DOHH2 (cell line): ENCODE results near the gene GARIN5B.

Experiments
- H3F3A ChIP-seq: fragments of 200-600 bp; sonication (generic), shearing (Covaris generic); 2 replicates; pipeline ENCODE4 v1.6.0; 2016; ENCODE audit warnings: antibody characterized with exemption, mild to moderate bottlenecking; ENCODE audit not compliant: control insufficient read depth, insufficient read depth
- H3K27ac ChIP-seq: fragments of 200-600 bp; sonication (generic); 2 replicates; pipeline ENCODE4 v1.5.1; 2014; ENCODE audit warnings: low read depth, mild to moderate bottlenecking, low read length, moderate library complexity
- H3K27me3 ChIP-seq: fragments of 200-600 bp; sonication (generic); 2 replicates; pipeline ENCODE4 v1.6.1; 2014; ENCODE audit warnings: mild to moderate bottlenecking, low read length, mixed read lengths; ENCODE audit not compliant: control insufficient read depth
- H3K36me3 ChIP-seq: fragments of 200-600 bp; sonication (generic); 2 replicates; pipeline ENCODE4 v1.6.1; 2014; ENCODE audit warnings: mild to moderate bottlenecking, low read length, moderate library complexity, mixed read lengths; ENCODE audit not compliant: control insufficient read depth
- H3K4me1 ChIP-seq: fragments of 200-600 bp; sonication (generic); 2 replicates; pipeline ENCODE4 v1.6.1; 2014; ENCODE audit warnings: mild to moderate bottlenecking, low read length, mixed read lengths; ENCODE audit not compliant: control insufficient read depth
- H3K4me2 ChIP-seq: fragments of 200-600 bp; sonication (generic); 2 replicates; pipeline ENCODE4 v1.6.0; 2014; ENCODE audit warnings: mild to moderate bottlenecking, low read length, moderate library complexity
- H3K4me3 ChIP-seq: fragments of 200-600 bp; sonication (generic); 2 replicates; pipeline ENCODE4 v1.5.1; 2014; ENCODE audit warnings: mild to moderate bottlenecking, low read length, mixed read lengths
- H3K79me2 ChIP-seq: fragments of 200-600 bp; sonication (generic); 2 replicates; pipeline ENCODE4 v1.6.1; 2014; ENCODE audit warnings: mild to moderate bottlenecking, low read length, mixed read lengths; ENCODE audit not compliant: control insufficient read depth
- H3K9me2 ChIP-seq: fragments of 200-600 bp; sonication (generic); replicated peaks from 2 replicates; pipeline ENCODE4 v1.6.1; 2014; ENCODE audit warnings: mild to moderate bottlenecking, low read length, mixed read lengths; ENCODE audit not compliant: control insufficient read depth
- H3K9me3 ChIP-seq: fragments of 200-600 bp; sonication (generic); 2 replicates; pipeline ENCODE4 v1.6.1; 2014; ENCODE audit warnings: antibody characterized with exemption, low read length, mixed read lengths; ENCODE audit not compliant: control insufficient read depth, insufficient read depth
- H4K20me1 ChIP-seq: fragments of 200-600 bp; sonication (generic); 2 replicates; pipeline ENCODE4 v1.6.0; 2014; ENCODE audit warnings: low read depth, mild to moderate bottlenecking, antibody characterized with exemption, low read length, moderate library complexity; ENCODE audit not compliant: control insufficient read depth, insufficient read depth
- CTCF ChIP-seq: fragments of 200-600 bp; sonication (generic); IDR thresholded peaks from one replicate; pipeline ENCODE4 v1.5.1; 2014; ENCODE audit warnings: antibody characterized with exemption, mild to moderate bottlenecking, low read depth, low read length; ENCODE audit not compliant: poor library complexity, severe bottlenecking
- EZH2phosphoT487 ChIP-seq: fragments of 200-600 bp; sonication (generic); IDR thresholded peaks from 2 replicates; pipeline ENCODE4 v1.6.1; 2017; ENCODE audit warnings: borderline replicate concordance, mild to moderate bottlenecking, antibody characterized with exemption, low read length, moderate library complexity, mixed read lengths

Gene GARIN5B

GRCh38 chr19:55353803-55354697 lies 9.0 kb downstream of the GARIN5B start:
- Histone ChIP-seq H3K9me2 (no peaks in the 10 kb centered on the region), H3K4me3 (peak overlapping the region; percentile 56), H3K79me2 (no peaks in the 10 kb centered on the region), H4K20me1 (no peaks in the 10 kb centered on the region), H3K9me3 (no peaks in the 10 kb centered on the region), H3K27ac (no peak overlapping the region), H3K27me3 (peaks cover 43% of the 10 kb centered on the region), H3K4me1 (peaks cover 11% of the 10 kb centered on the region), H3F3A (no peaks in the 10 kb centered on the region), H3K4me2 (peak overlapping the region; percentile 56), H3K36me3 (no peaks in the 10 kb centered on the region)
- no peak for TF ChIP-seq EZH2phosphoT487
- TF ChIP-seq CTCF, result no peak

- Histone ChIP-seq H3K9me2 (no peaks in the 10 kb centered on the region), H3K4me3 (peak overlapping the region; percentile 56), H3K79me2 (no peaks in the 10 kb centered on the region), H3K36me3 (no peaks in the 10 kb centered on the region), H3K27me3 (peaks cover 43% of the 10 kb centered on the region), H3K4me1 (peaks cover 11% of the 10 kb centered on the region), H3F3A (no peaks in the 10 kb centered on the region), H4K20me1 (no peaks in the 10 kb centered on the region), H3K27ac (no peak overlapping the region), H3K9me3 (no peaks in the 10 kb centered on the region), H3K4me2 (peak overlapping the region; percentile 56)
- no peak for TF ChIP-seq CTCF
- TF ChIP-seq EZH2phosphoT487, result no peak
These were observed 9.7 kb downstream of the GARIN5B start for GRCh38 chr19:55353356-55353802.

GRCh38 chr19:55352549-55353145 lies 10.4 kb downstream of the GARIN5B start:
- no peak overlapping the region for H3K4me2 ChIP-seq

More at GRCh38 chr19:55352549-55353145, 10.4 kb downstream of the GARIN5B start:
- H3K36me3 ChIP-seq, result no peaks in the 10 kb centered on the region
- no peaks in the 10 kb centered on the region for H3K79me2 ChIP-seq
- H3K27me3 ChIP-seq, result peaks cover 43% of the 10 kb centered on the region
- no peaks in the 10 kb centered on the region for H3F3A ChIP-seq
- H3K4me3 ChIP-seq, result no peak overlapping the region
- no peak overlapping the region for H3K27ac ChIP-seq
- H4K20me1 ChIP-seq, result no peaks in the 10 kb centered on the region
- H3K4me1 ChIP-seq, result peaks cover 11% of the 10 kb centered on the region
- TF ChIP-seq CTCF (no peak), EZH2phosphoT487 (no peak)
- H3K9me3 ChIP-seq, result no peaks in the 10 kb centered on the region
- no peaks in the 10 kb centered on the region for H3K9me2 ChIP-seq
